H1 (cell line): Measurements from ENCODE around the gene SAG. TPM values are rescaled to one million over a fixed set of nuclear protein-coding genes. Genes with fewer than 3 reads are reported as not detected.

Experiments
- CTCF ChIA-PET: fragments of 300-600 bp; sonication (Branson Sonifier 250); formaldehyde crosslinking; loops from one replicate; lab custom pipeline; 2021; ENCODE audit not compliant: partially characterized antibody; lab: Charles Lee
- POLR2A ChIA-PET: fragments of 300-600 bp; sonication (Branson Sonifier 250); formaldehyde crosslinking; loops from one replicate; lab custom pipeline; 2021; ENCODE audit warnings: inconsistent platforms; ENCODE audit not compliant: partially characterized antibody; lab: Charles Lee
- DNase-seq, 2 experiments: peaks; one replicate each; pipeline versions ENCODE4 v3.0.0 to v3.0.0-alpha.2; 2010 to 2022; ENCODE audit warnings: low spot score in 2 of 2, low read depth in 1 of 2, mixed read lengths in 1 of 2
- FAIRE-seq: peaks from 2 replicates; lab custom pipeline; 2011; peaks lifted over from hg19 to GRCh38; lab: Jason Lieb, UNC
- H2AFZ ChIP-seq: 2 replicates; pipeline ENCODE4 v1.8.1; 2012; ENCODE audit warnings: low read length, inconsistent platforms
- H2AK5ac ChIP-seq: 2 replicates; pipeline ENCODE4 v1.6.1; 2013; ENCODE audit warnings: low read depth, low read length
- H2BK120ac ChIP-seq: replicated peaks from 2 replicates; pipeline ENCODE3; 2013; ENCODE audit warnings: low read depth, low read length, inconsistent platforms
- H2BK12ac ChIP-seq: 2 replicates; pipeline ENCODE4 v1.6.1; 2013; ENCODE audit warnings: low read depth, low read length
- H2BK15ac ChIP-seq: 2 replicates; pipeline ENCODE4 v1.6.1; 2013; ENCODE audit warnings: low read length
- H2BK20ac ChIP-seq: 2 replicates; pipeline ENCODE4 v1.6.1; 2013; ENCODE audit warnings: low read length
- H2BK5ac ChIP-seq: 2 replicates; pipeline ENCODE4 v1.6.1; 2013; ENCODE audit warnings: low read depth, low read length
- H3K14ac ChIP-seq: 2 replicates; pipeline ENCODE4 v1.6.1; 2013; ENCODE audit warnings: inconsistent platforms; ENCODE audit not compliant: insufficient read length
- H3K18ac ChIP-seq: 2 replicates; pipeline ENCODE4 v1.6.1; 2013; ENCODE audit warnings: low read length; ENCODE audit errors: extremely low read depth
- H3K23ac ChIP-seq: 2 replicates; pipeline ENCODE4 v1.6.1; 2013; ENCODE audit warnings: inconsistent platforms; ENCODE audit not compliant: insufficient read length
- H3K23me2 ChIP-seq: 2 replicates; pipeline ENCODE4 v1.6.1; 2013; ENCODE audit warnings: low read depth, low read length
- H3K27ac ChIP-seq: 2 replicates; pipeline ENCODE4 v1.6.1; 2011; ENCODE audit warnings: low read depth, low read length, inconsistent platforms
- H3K27me3 ChIP-seq, 4 experiments: replicated peaks in 1 of 4; 1 replicate in 1 of 4; 2 replicates in 3 of 4; pipeline versions ENCODE4 v1.6.1 to v1.8.1; 2011 to 2013; ENCODE audit warnings: low read length in 3 of 4, mild to moderate bottlenecking in 3 of 4, inconsistent platforms in 2 of 4, mixed read lengths in 2 of 4, moderate library complexity in 1 of 4; ENCODE audit not compliant: control insufficient read depth in 3 of 4, insufficient read depth in 3 of 4; ENCODE audit errors: extremely low read depth in 1 of 4
- H3K36me3 ChIP-seq, 4 experiments: 2 replicates each; pipeline versions ENCODE4 v1.6.1 to v1.8.1; 2011 to 2013; ENCODE audit warnings: mild to moderate bottlenecking in 4 of 4, low read length in 3 of 4, moderate library complexity in 2 of 4, control low read depth in 1 of 4, inconsistent platforms in 1 of 4; ENCODE audit not compliant: insufficient read depth in 4 of 4, control insufficient read depth in 2 of 4
- H3K4ac ChIP-seq: replicated peaks from 2 replicates; pipeline ENCODE3; 2013; ENCODE audit warnings: low read length, low read depth, mixed read lengths, inconsistent platforms; ENCODE audit not compliant: insufficient read length
- H3K4me1 ChIP-seq, 4 experiments: replicated peaks in 1 of 4; 1 replicate in 1 of 4; 2 replicates in 3 of 4; pipeline versions ENCODE4 v1.6.1 to v1.8.1; 2011 to 2013; ENCODE audit warnings: low read length in 3 of 4, inconsistent platforms in 2 of 4, mixed read lengths in 1 of 4; ENCODE audit not compliant: insufficient read depth in 4 of 4, control insufficient read depth in 3 of 4
- H3K4me2 ChIP-seq, 2 experiments: 2 replicates each; pipeline versions ENCODE4 v1.6.1 to v1.8.1; 2011 to 2013; ENCODE audit warnings: low read depth in 2 of 2, low read length in 2 of 2, control low read depth in 1 of 2, inconsistent platforms in 1 of 2, mild to moderate bottlenecking in 1 of 2; ENCODE audit not compliant: insufficient read depth in 1 of 2
- H3K4me3 ChIP-seq, 4 experiments: fragments of 200-600, 300-600 bp in 1 of 4; sonication (generic), shearing (Covaris generic), sonication (Bioruptor Twin) in 1 of 4; 2 replicates each; pipeline versions ENCODE4 v1.5.1 to v1.8.1; 2011 to 2016; ENCODE audit warnings: low read length in 4 of 4, low read depth in 3 of 4, control low read depth in 2 of 4, inconsistent platforms in 2 of 4, mild to moderate bottlenecking in 2 of 4, mixed read lengths in 1 of 4, moderate library complexity in 1 of 4; ENCODE audit not compliant: insufficient read depth in 2 of 4; ENCODE audit errors: extremely low read depth in 1 of 4
- H3K56ac ChIP-seq: replicated peaks from 2 replicates; pipeline ENCODE3; 2013; ENCODE audit warnings: low read depth, mild to moderate bottlenecking, mixed read lengths, low read length, inconsistent platforms; ENCODE audit not compliant: insufficient read length
- H3K79me1 ChIP-seq: 2 replicates; pipeline ENCODE4 v1.6.1; 2013; ENCODE audit warnings: low read depth, low read length, control low read depth
- H3K79me2 ChIP-seq, 2 experiments: 2 replicates each; pipeline versions ENCODE4 v1.6.1 to v1.8.1; 2012 to 2013; ENCODE audit warnings: low read length in 2 of 2, mild to moderate bottlenecking in 2 of 2, inconsistent platforms in 1 of 2; ENCODE audit not compliant: insufficient read depth in 2 of 2, control insufficient read depth in 1 of 2
- H3K9ac ChIP-seq, 4 experiments: replicated peaks in 1 of 4; 1 replicate in 1 of 4; 2 replicates in 3 of 4; pipeline versions ENCODE4 v1.6.1 to v1.8.1; 2011 to 2013; ENCODE audit warnings: low read depth in 3 of 4, low read length in 3 of 4, control low read depth in 2 of 4, mild to moderate bottlenecking in 2 of 4, moderate library complexity in 2 of 4, inconsistent platforms in 1 of 4; ENCODE audit errors: extremely low read depth in 1 of 4
- H3K9me3 ChIP-seq, 2 experiments: 2 replicates each; pipeline versions ENCODE4 v1.6.1 to v1.8.1; 2012 to 2013; ENCODE audit warnings: mild to moderate bottlenecking in 2 of 2, moderate library complexity in 2 of 2, control low read depth in 1 of 2, inconsistent platforms in 1 of 2, low read depth in 1 of 2, low read length in 1 of 2, mixed read lengths in 1 of 2; ENCODE audit not compliant: insufficient read depth in 2 of 2
- H4K20me1 ChIP-seq, 2 experiments: replicated peaks in 1 of 2; 2 replicates each; pipeline versions ENCODE3 to v1.8.1; 2011 to 2013; ENCODE audit warnings: inconsistent platforms in 2 of 2, low read length in 2 of 2, mild to moderate bottlenecking in 1 of 2; ENCODE audit not compliant: insufficient read depth in 2 of 2, control insufficient read depth in 1 of 2
- H4K5ac ChIP-seq: 2 replicates; pipeline ENCODE4 v1.6.1; 2013; ENCODE audit warnings: low read length, low read depth, mixed read lengths, inconsistent platforms; ENCODE audit not compliant: insufficient read length
- H4K8ac ChIP-seq: 2 replicates; pipeline ENCODE4 v1.8.0; 2013; ENCODE audit warnings: mild to moderate bottlenecking, moderate library complexity, low read length, inconsistent platforms; ENCODE audit not compliant: insufficient read depth; ENCODE audit errors: extremely low read depth
- H4K91ac ChIP-seq: replicated peaks from 2 replicates; pipeline ENCODE3; 2013; ENCODE audit warnings: low read length, mixed read lengths, inconsistent platforms; ENCODE audit not compliant: insufficient read length
- BRCA1 ChIP-seq: IDR thresholded peaks from 2 replicates; pipeline ENCODE4 v1.6.1; 2012; ENCODE audit warnings: low read depth, low read length, improper control_type of control experiment
- CHD2 ChIP-seq: IDR thresholded peaks from 2 replicates; pipeline ENCODE4 v1.6.1; 2012; ENCODE audit warnings: low read length, improper control_type of control experiment
- HDAC2 ChIP-seq, 2 experiments: fragments of 300-600 bp in 1 of 2; sonication (generic) in 1 of 2; IDR thresholded peaks; 2 replicates each; pipeline ENCODE4 v1.6.1; 2011 to 2012; ENCODE audit warnings: low read depth in 2 of 2, low read length in 2 of 2, mild to moderate bottlenecking in 2 of 2, moderate library complexity in 2 of 2, borderline replicate concordance in 1 of 2, inconsistent platforms in 1 of 2
- JUND ChIP-seq: IDR thresholded peaks from 2 replicates; pipeline ENCODE4 v1.6.1; 2011; ENCODE audit warnings: mild to moderate bottlenecking, improper control_type of control experiment, low read length
- RAD21 ChIP-seq, 2 experiments: IDR thresholded peaks in 1 of 2; conservative IDR thresholded peaks in 1 of 2; 2 replicates each; pipeline ENCODE4 v1.6.1; 2011; ENCODE audit warnings: low read depth in 2 of 2, low read length in 2 of 2, improper control_type of control experiment in 1 of 2, inconsistent platforms in 1 of 2, mild to moderate bottlenecking in 1 of 2, moderate library complexity in 1 of 2
- RNF2 ChIP-seq: fragments of 200-900, 300-1000 bp; sonication (generic); IDR thresholded peaks from 2 replicates; pipeline ENCODE4 v1.7.1; 2016; ENCODE audit warnings: borderline replicate concordance, low read depth, mild to moderate bottlenecking, antibody characterized with exemption, low read length; ENCODE audit not compliant: poor library complexity, severe bottlenecking; ENCODE audit errors: missing control alignments
- SUZ12 ChIP-seq: fragments of 200-600 bp; sonication (generic); IDR thresholded peaks from 2 replicates; pipeline ENCODE4 v1.6.1; 2012; ENCODE audit warnings: mild to moderate bottlenecking, inconsistent platforms, low read length, moderate library complexity, mixed read lengths
- WGBS, 2 experiments: shearing (Covaris generic) in 1 of 2; methylation state at CpG; one replicate each; pipeline versions ENCODE4 v1.1.6 to v1.1.7; 2013 to 2015; ENCODE audit warnings: low lambda C conversion rate in 2 of 2, mixed read lengths in 2 of 2, inconsistent platforms in 1 of 2, low coverage in 1 of 2, missing lambda C conversion rate in 1 of 2; ENCODE audit not compliant: insufficient replicate concordance in 2 of 2, insufficient coverage in 1 of 2, insufficient read length in 1 of 2; ENCODE audit errors: extremely low coverage in 1 of 2, missing lambda C conversion rate in 1 of 2; 5-methylcytosine and 5-hydroxymethylcytosine counted together
- polyA plus RNA-seq, 7 experiments: library from polyadenylated mRNA; depleted of rRNA in 3 of 7; stranded (reverse) in 5 of 7; unstranded in 2 of 7; fragments of >200 nt in 5 of 7; fragments of 200-250 nt in 2 of 7; gene quantifications; 1 replicate in 5 of 7; 2 replicates in 1 of 7; 4 replicates in 1 of 7; pipeline versions ENCODE4 v1.2.1 to v1.2.3, GENCODE V29; 2011 to 2013; ENCODE audit warnings: missing spikeins in 2 of 7, mixed read lengths in 2 of 7
- total RNA-seq: library from RNA; stranded (reverse); fragmentation: NEBNext Ultra II Directional; extraction: Animal tissue kit (Norgen Biotek cat#: 25700); gene quantifications from 2 replicates; pipeline ENCODE4 v1.2.1, GENCODE V29; 2021
- TF ChIP-seq, protein P1 (sequence below): IDR thresholded peaks from 2 replicates; pipeline ENCODE4 v1.6.1; 2012; ENCODE audit warnings: inconsistent platforms
- TF ChIP-seq, protein P2 (sequence below): IDR thresholded peaks from 2 replicates; pipeline ENCODE4 v1.6.1; 2012; ENCODE audit warnings: low read length, inconsistent platforms

The SAG gene
- total and polyA plus RNA-seq, 2 of the 8 experiments (the other 6 are each of a cell fraction or from before 2014, with no cell fraction given) = not detected

DNA sequence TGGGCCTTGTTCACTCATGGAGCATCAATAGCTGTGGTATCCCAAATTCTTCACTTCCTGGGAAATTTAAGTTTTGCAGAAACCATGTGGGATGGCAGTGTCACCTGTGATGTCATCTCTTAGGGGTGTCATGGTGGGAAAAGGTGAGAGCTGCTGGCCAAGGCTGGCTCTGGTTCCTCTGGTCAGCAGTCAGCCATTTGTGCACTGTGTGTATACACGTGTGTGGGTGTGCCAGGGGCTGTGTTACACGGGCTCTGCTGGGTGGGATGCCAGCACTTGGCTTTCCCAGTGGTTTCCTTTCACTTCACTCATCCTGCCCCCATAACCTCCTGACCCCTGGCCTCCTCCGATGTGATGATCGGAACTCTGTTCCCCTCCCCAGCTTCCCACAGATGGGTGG lies 21.3 kb downstream of the SAG start:
- Histone ChIP-seq H3K9me3 (no peaks in the 10 kb centered on the region), H3K23ac (no peak overlapping the region), H3K56ac (no peak overlapping the region), H3K4me2 (no peak overlapping the region), H3K4me1 (peaks cover 0 to 10% (median 3%) of the 10 kb centered on the region in 4 experiments; a peak in 2 of 7 replicates), H3K14ac (no peak overlapping the region), H4K91ac (no peak overlapping the region), H3K27ac (no peak overlapping the region), H2BK15ac (no peak overlapping the region), H3K4me3 (no peak overlapping the region), H3K23me2 (no peaks in the 10 kb centered on the region), H4K20me1 (no peaks in the 10 kb centered on the region), H3K18ac (no peak overlapping the region), H3K4ac (no peak overlapping the region), H4K5ac (no peak overlapping the region), H3K9ac (no peak overlapping the region), H3K79me1 (no peaks in the 10 kb centered on the region), H2AK5ac (0 out of 2 replicates have a peak overlapping the region, but pooled peaks have one; percentile 9), H2AFZ (no peak overlapping the region), H2BK120ac (no peak overlapping the region), H2BK12ac (peak overlapping the region; percentile 43; the same call in 1 of the 2 replicates), H3K27me3 (peaks cover 8 to 70% (median 42%) of the 10 kb centered on the region in 4 experiments; a peak in 6 of 7 replicates), H3K36me3 (no peaks in the 10 kb centered on the region), H2BK5ac (peak overlapping the region; percentile 63; the same call in 1 of the 2 replicates), H2BK20ac (no peak overlapping the region), H4K8ac (no peak overlapping the region), H3K79me2 (no peaks in the 10 kb centered on the region)
- ChIA-PET CTCF (interaction anchor here (1.0 to 1.2 kb wide), 3 partner anchors 11 to 25 kb away, joined by 3 to 4 read pairs (median 4); partner anchors contain the start of gene DGKD), POLR2A (no interaction called here)
- DNase-seq = no peak
- WGBS, 2 experiments = 90% methylated on average over 4 of the region's 4 CpGs; no CpG with 5 or more reads in 1 of the 2 experiments
- no peak for FAIRE-seq
- no peak for TF ChIP-seq CHD2
- TF ChIP-seq JUND = no peak
- TF ChIP-seq RAD21 (IDR thresholded peaks at IDR 0.05 in 1 of 2, conservative IDR thresholded peaks at IDR 0.05 in 1 of 2; ENCODE audit: low read depth in 2 of 2, low read length in 2 of 2) = no peak
- TF ChIP-seq SUZ12 = no peak
- TF ChIP-seq, protein P1, sequence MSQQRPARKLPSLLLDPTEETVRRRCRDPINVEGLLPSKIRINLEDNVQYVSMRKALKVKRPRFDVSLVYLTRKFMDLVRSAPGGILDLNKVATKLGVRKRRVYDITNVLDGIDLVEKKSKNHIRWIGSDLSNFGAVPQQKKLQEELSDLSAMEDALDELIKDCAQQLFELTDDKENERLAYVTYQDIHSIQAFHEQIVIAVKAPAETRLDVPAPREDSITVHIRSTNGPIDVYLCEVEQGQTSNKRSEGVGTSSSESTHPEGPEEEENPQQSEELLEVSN = no peak
- no peak for TF ChIP-seq RNF2
- TF ChIP-seq, protein P2, sequence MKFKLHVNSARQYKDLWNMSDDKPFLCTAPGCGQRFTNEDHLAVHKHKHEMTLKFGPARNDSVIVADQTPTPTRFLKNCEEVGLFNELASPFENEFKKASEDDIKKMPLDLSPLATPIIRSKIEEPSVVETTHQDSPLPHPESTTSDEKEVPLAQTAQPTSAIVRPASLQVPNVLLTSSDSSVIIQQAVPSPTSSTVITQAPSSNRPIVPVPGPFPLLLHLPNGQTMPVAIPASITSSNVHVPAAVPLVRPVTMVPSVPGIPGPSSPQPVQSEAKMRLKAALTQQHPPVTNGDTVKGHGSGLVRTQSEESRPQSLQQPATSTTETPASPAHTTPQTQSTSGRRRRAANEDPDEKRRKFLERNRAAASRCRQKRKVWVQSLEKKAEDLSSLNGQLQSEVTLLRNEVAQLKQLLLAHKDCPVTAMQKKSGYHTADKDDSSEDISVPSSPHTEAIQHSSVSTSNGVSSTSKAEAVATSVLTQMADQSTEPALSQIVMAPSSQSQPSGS = no peak
- TF ChIP-seq HDAC2 (IDR thresholded peaks at IDR 0.05; ENCODE audit: borderline replicate concordance in 1 of 2, low read depth in 2 of 2, low read length in 2 of 2) = no peak
- no peak for TF ChIP-seq BRCA1
